ENCODE results near the gene SULF2.
"Not testable (repeated sequence)": the region's sequence is repeated elsewhere in the genome, so short reads cannot be mapped to it uniquely, and the experiment has no call there.

DNA sequence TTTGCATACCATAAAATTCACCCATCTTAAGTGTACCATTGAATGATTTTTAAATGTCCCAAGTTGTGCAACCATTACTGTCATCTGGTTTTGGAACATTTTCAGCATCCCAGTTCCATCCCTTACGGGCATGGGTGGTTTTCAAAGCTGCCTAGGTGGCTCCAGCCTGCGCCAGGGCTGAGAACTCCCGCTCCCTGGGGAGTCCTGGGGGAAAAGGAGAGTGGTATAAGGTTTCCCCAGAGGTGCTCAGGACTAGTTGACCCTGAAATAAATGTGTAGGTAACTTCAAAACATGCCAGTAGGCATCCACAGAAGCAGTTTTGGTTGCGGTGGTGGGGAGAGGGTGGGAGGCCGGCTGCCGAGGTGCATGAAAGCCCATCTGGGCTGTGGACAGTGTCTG lies 9.0 kb upstream of the SULF2 start:
- TF ChIP-seq EZH2 (IDR thresholded peaks at IDR 0.05; ENCODE audit: borderline replicate concordance, low read depth, low read length, poor library complexity, severe bottlenecking); CTCF (conservative IDR thresholded peaks at IDR 0.05; ENCODE audit: low read depth, low read length): not testable (repeated sequence)
